HCT116 (cell line): Measurements from ENCODE around the gene EVI5. TPM values are rescaled to one million over a fixed set of nuclear protein-coding genes. Genes with fewer than 3 reads are reported as not detected.

ENCODE experiments used
- ATAC-seq: fragments of 200-7000 bp; cut with Tn5 transposase; 2 replicates; pipeline ENCODE4 v1.9.1; 2020; ENCODE audit warnings: mild to moderate bottlenecking, moderate library complexity
- BruUV-seq: library from RNA; stranded (reverse); fragments of 400-500 nt; replicated peaks from 2 replicates; lab custom pipeline; 2021; lab: Mats Ljungman, UMichigan
- CTCF ChIA-PET: fragments of 300-600 bp; sonication (Branson Sonifier 250); formaldehyde crosslinking; loops from one replicate; lab custom pipeline; 2021; ENCODE audit warnings: antibody characterized with exemption; lab: Charles Lee
- POLR2A ChIA-PET: fragments of 300-600, 350-600 bp; sonication (Branson Sonifier 250); formaldehyde crosslinking; loops from one replicate; lab custom pipeline; 2021; ENCODE audit warnings: antibody characterized with exemption; lab: Charles Lee
- RAD21 ChIA-PET, 2 experiments: fragments of 300-600 bp; sonication (Branson Sonifier 250); formaldehyde crosslinking; loops; one replicate each; lab custom pipeline; 2023; ENCODE audit warnings: low total read pairs in 2 of 2; ENCODE audit not compliant: uncharacterized antibody in 2 of 2, unreplicated experiment in 2 of 2, low non-redundant PET in 1 of 2; lab: Charles Lee
- DNase-seq: peaks from one replicate; pipeline ENCODE4 v3.0.0-alpha.2; 2010; ENCODE audit warnings: low read depth, low spot score
- H2AFZ ChIP-seq: fragments of 200-600 bp; shearing (Covaris generic), sonication (generic); 2 replicates; pipeline ENCODE4 v1.6.1; 2017; ENCODE audit warnings: low read depth, mixed run types, mixed read lengths, antibody characterized with exemption, low read length; ENCODE audit not compliant: poor library complexity, severe bottlenecking
- H3K27ac ChIP-seq: 2 replicates; pipeline ENCODE4 v1.5.1; 2012; ENCODE audit warnings: low read depth, low read length
- H3K27me3 ChIP-seq: fragments of 200-600 bp; sonication (generic); 2 replicates; pipeline ENCODE4 v1.6.1; 2016; ENCODE audit warnings: mixed run types, low read length, mixed read lengths; ENCODE audit not compliant: insufficient read depth
- H3K36me3 ChIP-seq, 2 experiments: fragments of 200-500 bp in 1 of 2; fragments of 200-600 bp in 1 of 2; sonication (Bioruptor generic) in 1 of 2; sonication (generic) in 1 of 2; 2 replicates each; pipeline versions ENCODE4 v1.5.1 to v1.6.1; 2014 to 2016; ENCODE audit warnings: low read length in 2 of 2, inconsistent platforms in 1 of 2, mixed read lengths in 1 of 2, mixed run types in 1 of 2; ENCODE audit not compliant: insufficient read depth in 2 of 2, control insufficient read depth in 1 of 2
- H3K4me1 ChIP-seq, 2 experiments: fragments of 200-600 bp in 1 of 2; sonication (generic) in 1 of 2; 2 replicates each; pipeline versions ENCODE4 v1.5.1 to v1.6.1; 2012 to 2017; ENCODE audit warnings: low read length in 2 of 2, inconsistent platforms in 1 of 2, mild to moderate bottlenecking in 1 of 2, mixed read lengths in 1 of 2, mixed run types in 1 of 2, moderate library complexity in 1 of 2; ENCODE audit not compliant: insufficient read depth in 2 of 2, control insufficient read depth in 1 of 2
- H3K4me2 ChIP-seq: fragments of 200-600 bp; sonication (generic); 2 replicates; pipeline ENCODE4 v1.6.1; 2017; ENCODE audit warnings: mixed run types, low read length, mixed read lengths
- H3K4me3 ChIP-seq, 2 experiments: fragments of 200-600 bp in 1 of 2; sonication (generic) in 1 of 2; replicated peaks in 1 of 2; 2 replicates each; pipeline ENCODE4 v1.5.1; 2011 to 2016; ENCODE audit warnings: low read length in 2 of 2, control low read depth in 1 of 2, low read depth in 1 of 2, mild to moderate bottlenecking in 1 of 2, mixed read lengths in 1 of 2, mixed run types in 1 of 2
- H3K79me2 ChIP-seq: fragments of 200-600 bp; sonication (generic); 2 replicates; pipeline ENCODE4 v1.6.1; 2017; ENCODE audit warnings: mild to moderate bottlenecking, mixed run types, low read length, moderate library complexity, mixed read lengths; ENCODE audit not compliant: insufficient read depth
- H3K9ac ChIP-seq: fragments of 200-600 bp; sonication (generic); 2 replicates; pipeline ENCODE4 v1.6.1; 2016; ENCODE audit warnings: low read length, mixed read lengths
- H3K9me2 ChIP-seq: fragments of 200-600 bp; sonication (generic), shearing (Covaris generic); 2 replicates; pipeline ENCODE4 v1.6.1; 2017; ENCODE audit warnings: mixed run types, mild to moderate bottlenecking, moderate library complexity; ENCODE audit not compliant: insufficient read depth
- H3K9me3 ChIP-seq, 2 experiments: fragments of 200-500 bp in 1 of 2; fragments of 200-600 bp in 1 of 2; sonication (Bioruptor generic) in 1 of 2; sonication (generic) in 1 of 2; 2 replicates each; pipeline ENCODE4 v1.6.1; 2014 to 2017; ENCODE audit warnings: low read length in 2 of 2, mixed read lengths in 2 of 2, inconsistent platforms in 1 of 2, low read depth in 1 of 2, mild to moderate bottlenecking in 1 of 2, mixed run types in 1 of 2, moderate library complexity in 1 of 2; ENCODE audit not compliant: control insufficient read depth in 1 of 2, insufficient read depth in 1 of 2
- H4K20me1 ChIP-seq: fragments of 200-600 bp; sonication (generic), shearing (Covaris generic); 2 replicates; pipeline ENCODE4 v1.6.1; 2017; ENCODE audit warnings: mixed run types, mild to moderate bottlenecking, moderate library complexity; ENCODE audit not compliant: insufficient read depth
- CBX3 ChIP-seq: IDR thresholded peaks from 2 replicates; pipeline ENCODE4 v1.6.1; 2012; ENCODE audit warnings: low read depth
- CEBPB ChIP-seq: IDR thresholded peaks from 2 replicates; pipeline ENCODE4 v1.6.1; 2012; ENCODE audit warnings: low read depth
- EGR1 ChIP-seq: IDR thresholded peaks from 2 replicates; pipeline ENCODE4 v1.6.1; 2012; ENCODE audit warnings: low read depth
- EZH2 ChIP-seq: fragments of 200-600 bp; sonication (generic); IDR thresholded peaks from 2 replicates; pipeline ENCODE4 v1.6.1; 2017; ENCODE audit warnings: antibody characterized with exemption, mixed run types
- POLR2AphosphoS5 ChIP-seq: IDR thresholded peaks from 2 replicates; pipeline ENCODE4 v1.6.1; 2011; ENCODE audit warnings: mild to moderate bottlenecking, low read depth, low read length, moderate library complexity
- REST ChIP-seq: IDR thresholded peaks from 2 replicates; pipeline ENCODE4 v1.6.1; 2012; ENCODE audit warnings: low read depth
- SIN3A ChIP-seq: IDR thresholded peaks from 2 replicates; pipeline ENCODE4 v1.6.1; 2012; ENCODE audit warnings: low read depth
- SP1 ChIP-seq: IDR thresholded peaks from 2 replicates; pipeline ENCODE4 v1.6.1; 2012; ENCODE audit warnings: low read depth
- YY1 ChIP-seq: IDR thresholded peaks from 2 replicates; pipeline ENCODE4 v1.6.1; 2011; ENCODE audit warnings: low read length, low read depth, moderate library complexity, mild to moderate bottlenecking; ENCODE audit not compliant: insufficient replicate concordance; ENCODE audit errors: extremely low read depth
- ZFX ChIP-seq: fragments of 450-650 bp; IDR thresholded peaks from 2 replicates; pipeline ENCODE4 v1.6.1; 2017
- ZNF274 ChIP-seq: fragments of 200-500 bp; sonication (Bioruptor generic); IDR thresholded peaks from 2 replicates; pipeline ENCODE4 v1.6.1; 2014; ENCODE audit warnings: mild to moderate bottlenecking, low read depth, low read length, inconsistent platforms
- intact Hi-C: fragments of 100-400 bp; cut with micrococcal nuclease; formaldehyde crosslinking; loops from 2 replicates; pipeline ENCODE4 v1.10.0; 2022
- total RNA-seq: library from RNA; stranded (reverse); gene quantifications from one replicate; pipeline ENCODE4 v1.2.1, GENCODE V29; 2021; ENCODE audit not compliant: unreplicated experiment
- TF ChIP-seq, protein P1 (sequence below): IDR thresholded peaks from 2 replicates; pipeline ENCODE4 v1.6.1; 2012

EVI5 gene
- total RNA-seq, 1 experiment from 2014 or later: 21.8 TPM

GRCh38 chr1:92698932-92699331 lies 86.0 kb downstream of the EVI5 start:
- H3K4me1 ChIP-seq: no peaks in the 10 kb centered on the region
- no peaks in the 10 kb centered on the region for H4K20me1 ChIP-seq
- CTCF ChIA-PET: no interaction called here
- intact Hi-C loops: no loop called here
- no peak overlapping the region for H2AFZ ChIP-seq
- no peaks in the 10 kb centered on the region for H3K27me3 ChIP-seq
- no peaks in the 10 kb centered on the region for H3K79me2 ChIP-seq
- no peaks in the 10 kb centered on the region for H3K36me3 ChIP-seq
- H3K9ac ChIP-seq: no peak overlapping the region
- no peak overlapping the region for H3K4me2 ChIP-seq
- no peaks in the 10 kb centered on the region for H3K9me2 ChIP-seq
- no TSS peak for BruUV-seq
- no peak overlapping the region for H3K4me3 ChIP-seq
- no peak for TF ChIP-seq CBX3
- TF ChIP-seq REST: no peak
- TF ChIP-seq EZH2: no peak
- no peak for TF ChIP-seq POLR2AphosphoS5
- TF ChIP-seq EGR1: no peak
- no peak for TF ChIP-seq SIN3A
- TF ChIP-seq ZNF274: no peak
- no peak for TF ChIP-seq CEBPB
- TF ChIP-seq YY1: no peak
- TF ChIP-seq, protein P1, sequence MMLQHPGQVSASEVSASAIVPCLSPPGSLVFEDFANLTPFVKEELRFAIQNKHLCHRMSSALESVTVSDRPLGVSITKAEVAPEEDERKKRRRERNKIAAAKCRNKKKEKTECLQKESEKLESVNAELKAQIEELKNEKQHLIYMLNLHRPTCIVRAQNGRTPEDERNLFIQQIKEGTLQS: no peak
- TF ChIP-seq SP1: no peak
- TF ChIP-seq ZFX: no peak
- RAD21 ChIA-PET: no interaction called here
- DNase-seq (no peak), ATAC-seq (no peak)
- no peak overlapping the region for H3K27ac ChIP-seq
- POLR2A ChIA-PET: no interaction called here
- H3K9me3 ChIP-seq: no peaks in the 10 kb centered on the region
